GM23248 (cell line): ENCODE results near the gene LDLRAD3.

Source experiments
- EZH2 ChIP-seq: fragments of 200-600 bp; sonication (generic); IDR thresholded peaks from 2 replicates; pipeline ENCODE4 v1.6.1; 2018; ENCODE audit warnings: antibody characterized with exemption, mild to moderate bottlenecking; ENCODE audit not compliant: insufficient read depth, poor library complexity, severe bottlenecking
- EZH2phosphoT487 ChIP-seq: fragments of 200-600 bp; sonication (generic); IDR thresholded peaks from 2 replicates; pipeline ENCODE4 v1.6.1; 2018; ENCODE audit warnings: antibody characterized with exemption, moderate library complexity, mild to moderate bottlenecking, low read depth; ENCODE audit not compliant: insufficient read depth

DNA sequence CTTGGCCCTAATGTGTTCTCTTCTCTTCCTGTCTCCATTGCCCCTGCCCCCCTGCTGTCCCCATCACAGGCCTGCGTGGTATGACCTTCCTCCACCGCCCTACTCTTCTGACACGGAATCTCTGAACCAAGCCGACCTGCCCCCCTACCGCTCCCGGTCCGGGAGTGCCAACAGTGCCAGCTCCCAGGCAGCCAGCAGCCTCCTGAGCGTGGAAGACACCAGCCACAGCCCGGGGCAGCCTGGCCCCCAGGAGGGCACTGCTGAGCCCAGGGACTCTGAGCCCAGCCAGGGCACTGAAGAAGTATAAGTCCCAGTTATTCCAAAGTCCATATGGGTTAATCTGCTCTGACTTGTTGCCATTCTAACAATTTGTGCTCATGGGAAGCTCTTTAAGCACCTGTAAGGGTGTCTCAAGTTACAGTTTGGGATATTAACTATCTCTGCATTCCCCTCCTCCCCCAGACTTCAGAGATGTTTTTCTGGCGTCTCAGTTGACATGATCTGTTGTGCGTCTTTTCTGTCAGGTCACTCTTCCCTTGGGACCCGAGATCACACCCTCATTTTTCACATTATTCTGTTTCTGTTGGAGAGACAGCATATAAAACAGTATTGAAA is 285.3 kb downstream of the LDLRAD3 start:
- no peak for TF ChIP-seq EZH2
- TF ChIP-seq EZH2phosphoT487, result no peak
